Activated T-helper 2 cell treated with anti-CD3 and anti-CD28 coated beads, Interferon-gamma antibody, Interleukin-2, Interleukin-4, amounts not matched to agents 10 μg/mL and 5 μg/mL and 100 μg/mL, durations not matched to agents 14 hours and 24 hours and 36 hours (primary cell): ENCODE measurements around the gene ARHGEF4. TPM values are rescaled to one million over a fixed set of nuclear protein-coding genes. Genes with fewer than 3 reads are reported as not detected.

Experiments used
- DNase-seq: peaks from one replicate; pipeline ENCODE4 v3.0.0; 2021; ENCODE audit warnings: low spot score
- H3K27ac Mint-ChIP-seq: one replicate; pipeline ENCODE4 v1.8.0; 2021; ENCODE audit warnings: mixed read lengths
- H3K27me3 Mint-ChIP-seq: one replicate; pipeline ENCODE4 v1.8.0; 2021; ENCODE audit warnings: low read depth, mixed read lengths
- H3K36me3 Mint-ChIP-seq: one replicate; pipeline ENCODE4 v1.8.0; 2021; ENCODE audit warnings: low read depth, mixed read lengths
- H3K4me1 Mint-ChIP-seq: one replicate; pipeline ENCODE4 v1.8.0; 2021; ENCODE audit warnings: low read depth, mixed read lengths
- H3K4me3 Mint-ChIP-seq: one replicate; pipeline ENCODE4 v1.8.0; 2021; ENCODE audit warnings: low read depth, mild to moderate bottlenecking, moderate library complexity, mixed read lengths
- H3K9me3 Mint-ChIP-seq: one replicate; pipeline ENCODE4 v1.8.0; 2021; ENCODE audit warnings: mixed read lengths
- intact Hi-C: fragments of 100-400 bp; cut with micrococcal nuclease; formaldehyde crosslinking; loops from one replicate; pipeline ENCODE4 v1.15.1; 2023
- total RNA-seq: library from RNA; stranded (reverse); gene quantifications from 2 replicates; pipeline ENCODE4 v1.2.3, GENCODE V29; 2022

ARHGEF4 gene
- total RNA-seq, 1 donor from 2014 or later = 0.11 TPM

GRCh38 chr2:130949954-130950353, 113.2 kb downstream of the ARHGEF4 start:
- peaks cover 7% of the 10 kb centered on the region for H3K4me1 Mint-ChIP-seq
- H3K27ac Mint-ChIP-seq = no peak overlapping the region
- H3K36me3 Mint-ChIP-seq = peaks cover 5% of the 10 kb centered on the region
- intact Hi-C loops = no loop called here
- peaks cover 2% of the 10 kb centered on the region for H3K27me3 Mint-ChIP-seq
- H3K9me3 Mint-ChIP-seq = peaks cover 15% of the 10 kb centered on the region
- H3K4me3 Mint-ChIP-seq = no peak overlapping the region
- DNase-seq = no peak

GRCh38 chr2:130951018-130951417, 114.3 kb downstream of the ARHGEF4 start:
- intact Hi-C loops = no loop called here
- peaks cover 16% of the 10 kb centered on the region for H3K9me3 Mint-ChIP-seq
- DNase-seq = no peak
- H3K4me3 Mint-ChIP-seq = no peak overlapping the region
- H3K27ac Mint-ChIP-seq = no peak overlapping the region
- H3K4me1 Mint-ChIP-seq = peaks cover 7% of the 10 kb centered on the region
- H3K36me3 Mint-ChIP-seq = no peaks in the 10 kb centered on the region
- H3K27me3 Mint-ChIP-seq = peaks cover 2% of the 10 kb centered on the region

- intact Hi-C loops = no loop called here
- H3K9me3 Mint-ChIP-seq = peaks cover 16% of the 10 kb centered on the region
Measured at GRCh38 chr2:130954873-130955272, 118.2 kb downstream of the ARHGEF4 start.

GRCh38 chr2:130957915-130958314, 121.2 kb downstream of the ARHGEF4 start:
- Mint-ChIP-seq H3K27me3 (peaks cover 21% of the 10 kb centered on the region), H3K9me3 (peaks cover 16% of the 10 kb centered on the region), H3K36me3 (no peaks in the 10 kb centered on the region), H3K27ac (no peak overlapping the region), H3K4me3 (no peak overlapping the region), H3K4me1 (no peaks in the 10 kb centered on the region)
- DNase-seq = no peak
- intact Hi-C loops = no loop called here

More at GRCh38 chr2:130954873-130955272, 118.2 kb downstream of the ARHGEF4 start:
- H3K36me3 Mint-ChIP-seq = no peaks in the 10 kb centered on the region
- H3K4me1 Mint-ChIP-seq = peaks cover 7% of the 10 kb centered on the region
- H3K27me3 Mint-ChIP-seq = peaks cover 4% of the 10 kb centered on the region
- no peak for DNase-seq
- no peak overlapping the region for H3K27ac Mint-ChIP-seq
- no peak overlapping the region for H3K4me3 Mint-ChIP-seq

GRCh38 chr2:130963196-130963848, 126.6 kb downstream of the ARHGEF4 start:
- intact Hi-C loops = no loop called here
- peaks cover 51% of the 10 kb centered on the region for H3K27me3 Mint-ChIP-seq

GRCh38 chr2:130963849-130964793, 127.4 kb downstream of the ARHGEF4 start:
- Mint-ChIP-seq H3K9me3 (no peaks in the 10 kb centered on the region), H3K27me3 (peaks cover 51% of the 10 kb centered on the region), H3K36me3 (no peaks in the 10 kb centered on the region), H3K27ac (no peak overlapping the region), H3K4me3 (no peak overlapping the region), H3K4me1 (peaks cover 7% of the 10 kb centered on the region)
- DNase-seq = no peak
- intact Hi-C loops = no loop called here

More at GRCh38 chr2:130963196-130963848, 126.6 kb downstream of the ARHGEF4 start:
- no peaks in the 10 kb centered on the region for H3K9me3 Mint-ChIP-seq
- H3K27ac Mint-ChIP-seq = no peak overlapping the region
- no peak for DNase-seq
- no peaks in the 10 kb centered on the region for H3K36me3 Mint-ChIP-seq
- H3K4me3 Mint-ChIP-seq = no peak overlapping the region
- peaks cover 7% of the 10 kb centered on the region for H3K4me1 Mint-ChIP-seq

GRCh38 chr2:130964931-130965330, 128.2 kb downstream of the ARHGEF4 start:
- intact Hi-C loops = no loop called here
- H3K36me3 Mint-ChIP-seq = no peaks in the 10 kb centered on the region
- no peak for DNase-seq

GRCh38 chr2:130966149-130966774, 129.5 kb downstream of the ARHGEF4 start:
- no peaks in the 10 kb centered on the region for H3K9me3 Mint-ChIP-seq
- DNase-seq = no peak
- H3K36me3 Mint-ChIP-seq = no peaks in the 10 kb centered on the region
- H3K4me3 Mint-ChIP-seq = no peak overlapping the region
- H3K27me3 Mint-ChIP-seq = peaks cover 55% of the 10 kb centered on the region
- intact Hi-C loops = no loop called here
- H3K27ac Mint-ChIP-seq = no peak overlapping the region
- H3K4me1 Mint-ChIP-seq = peaks cover 7% of the 10 kb centered on the region

More at GRCh38 chr2:130964931-130965330, 128.2 kb downstream of the ARHGEF4 start:
- H3K9me3 Mint-ChIP-seq = no peaks in the 10 kb centered on the region
- peaks cover 7% of the 10 kb centered on the region for H3K4me1 Mint-ChIP-seq
- H3K27ac Mint-ChIP-seq = no peak overlapping the region
- no peak overlapping the region for H3K4me3 Mint-ChIP-seq
- H3K27me3 Mint-ChIP-seq = peaks cover 53% of the 10 kb centered on the region

- Mint-ChIP-seq H3K27me3 (peaks cover 50% of the 10 kb centered on the region), H3K27ac (no peak overlapping the region), H3K9me3 (no peaks in the 10 kb centered on the region), H3K4me3 (no peak overlapping the region), H3K36me3 (no peaks in the 10 kb centered on the region), H3K4me1 (peaks cover 7% of the 10 kb centered on the region)
- DNase-seq = no peak
- intact Hi-C loops = no loop called here
Measured at GRCh38 chr2:130966775-130967490, 130.2 kb downstream of the ARHGEF4 start.

GRCh38 chr2:130972410-130972809, 135.7 kb downstream of the ARHGEF4 start:
- Mint-ChIP-seq H3K4me3 (no peak overlapping the region), H3K27ac (no peak overlapping the region), H3K4me1 (peaks cover 4% of the 10 kb centered on the region), H3K36me3 (no peaks in the 10 kb centered on the region), H3K27me3 (peaks cover 11% of the 10 kb centered on the region), H3K9me3 (no peaks in the 10 kb centered on the region)
- intact Hi-C loops = no loop called here
- DNase-seq = no peak

- Mint-ChIP-seq H3K36me3 (no peaks in the 10 kb centered on the region), H3K9me3 (no peaks in the 10 kb centered on the region), H3K4me3 (no peak overlapping the region), H3K4me1 (peaks cover 4% of the 10 kb centered on the region), H3K27me3 (peaks cover 5% of the 10 kb centered on the region), H3K27ac (no peak overlapping the region)
- no peak for DNase-seq
- intact Hi-C loops = no loop called here
Measured at GRCh38 chr2:130975729-130976128, 139.0 kb downstream of the ARHGEF4 start.

GRCh38 chr2:130976591-130977237, 140.0 kb downstream of the ARHGEF4 start:
- Mint-ChIP-seq H3K27ac (no peak overlapping the region), H3K9me3 (no peaks in the 10 kb centered on the region), H3K27me3 (no peaks in the 10 kb centered on the region), H3K4me1 (peaks cover 4% of the 10 kb centered on the region), H3K4me3 (no peak overlapping the region), H3K36me3 (no peaks in the 10 kb centered on the region)
- DNase-seq = no peak
- intact Hi-C loops = no loop called here
